Liver (tissue), 3 donors: ENCODE data around the gene PDZRN4.

Experiments used
- ATF3 ChIP-seq: IDR thresholded peaks from 2 replicates; pipeline ENCODE4 v1.6.1; 2016; ENCODE audit warnings: antibody characterized with exemption
- EGR1 ChIP-seq, 2 donors: IDR thresholded peaks; 2 replicates each; pipeline ENCODE4 v1.6.1; 2016 to 2018; ENCODE audit warnings: antibody characterized with exemption in 2 of 2, low read depth in 2 of 2
- GABPA ChIP-seq, 2 donors: IDR thresholded peaks in 1 of 2; conservative IDR thresholded peaks in 1 of 2; 2 replicates each; pipeline ENCODE4 v1.6.1; 2016; ENCODE audit warnings: antibody characterized with exemption in 2 of 2, mild to moderate bottlenecking in 1 of 2, moderate library complexity in 1 of 2
- HNF4A ChIP-seq, 2 donors: conservative IDR thresholded peaks; 2 replicates each; pipeline ENCODE4 v1.6.1; 2016; ENCODE audit warnings: antibody characterized with exemption in 2 of 2, mild to moderate bottlenecking in 2 of 2
- RAD21 ChIP-seq, 2 donors: IDR thresholded peaks; 2 replicates each; pipeline ENCODE4 v1.6.1; 2016; ENCODE audit warnings: antibody characterized with exemption in 2 of 2, mild to moderate bottlenecking in 2 of 2
- REST ChIP-seq: IDR thresholded peaks from 2 replicates; pipeline ENCODE4 v1.6.1; 2016; ENCODE audit warnings: antibody characterized with exemption, mild to moderate bottlenecking
- RXRA ChIP-seq, 2 donors: IDR thresholded peaks; 2 replicates each; pipeline ENCODE4 v1.6.1; 2017 to 2018; ENCODE audit warnings: antibody characterized with exemption in 2 of 2, mild to moderate bottlenecking in 1 of 2
- SP1 ChIP-seq: IDR thresholded peaks from 2 replicates; pipeline ENCODE4 v1.6.1; 2018; ENCODE audit warnings: antibody characterized with exemption, mild to moderate bottlenecking
- TAF1 ChIP-seq: conservative IDR thresholded peaks from 2 replicates; pipeline ENCODE4 v1.6.1; 2016; ENCODE audit warnings: antibody characterized with exemption, mild to moderate bottlenecking
- YY1 ChIP-seq: IDR thresholded peaks from 2 replicates; pipeline ENCODE4 v1.6.1; 2016; ENCODE audit warnings: antibody characterized with exemption, mild to moderate bottlenecking
- TF ChIP-seq, protein P1 (sequence below): fragments of 150-350 bp; IDR thresholded peaks from 2 replicates; pipeline ENCODE4 v1.5.1; 2017; ENCODE audit warnings: improper control_type of control experiment, low read depth, low read length; ENCODE audit not compliant: missing input control
- TF ChIP-seq, protein P2 (sequence below): IDR thresholded peaks from 2 replicates; pipeline ENCODE4 v1.6.1; 2016; ENCODE audit warnings: antibody characterized with exemption
- TF ChIP-seq, protein P3 (sequence below): IDR thresholded peaks from 2 replicates; pipeline ENCODE4 v1.6.1; 2016; ENCODE audit warnings: antibody characterized with exemption
- donor health status: healthy.
- donor health status: healthy.

- TF ChIP-seq, protein P1, sequence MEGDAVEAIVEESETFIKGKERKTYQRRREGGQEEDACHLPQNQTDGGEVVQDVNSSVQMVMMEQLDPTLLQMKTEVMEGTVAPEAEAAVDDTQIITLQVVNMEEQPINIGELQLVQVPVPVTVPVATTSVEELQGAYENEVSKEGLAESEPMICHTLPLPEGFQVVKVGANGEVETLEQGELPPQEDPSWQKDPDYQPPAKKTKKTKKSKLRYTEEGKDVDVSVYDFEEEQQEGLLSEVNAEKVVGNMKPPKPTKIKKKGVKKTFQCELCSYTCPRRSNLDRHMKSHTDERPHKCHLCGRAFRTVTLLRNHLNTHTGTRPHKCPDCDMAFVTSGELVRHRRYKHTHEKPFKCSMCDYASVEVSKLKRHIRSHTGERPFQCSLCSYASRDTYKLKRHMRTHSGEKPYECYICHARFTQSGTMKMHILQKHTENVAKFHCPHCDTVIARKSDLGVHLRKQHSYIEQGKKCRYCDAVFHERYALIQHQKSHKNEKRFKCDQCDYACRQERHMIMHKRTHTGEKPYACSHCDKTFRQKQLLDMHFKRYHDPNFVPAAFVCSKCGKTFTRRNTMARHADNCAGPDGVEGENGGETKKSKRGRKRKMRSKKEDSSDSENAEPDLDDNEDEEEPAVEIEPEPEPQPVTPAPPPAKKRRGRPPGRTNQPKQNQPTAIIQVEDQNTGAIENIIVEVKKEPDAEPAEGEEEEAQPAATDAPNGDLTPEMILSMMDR = no peak
- TF ChIP-seq RXRA (IDR thresholded peaks at IDR 0.05) = no peak
- TF ChIP-seq TAF1 = no peak
- TF ChIP-seq EGR1 (IDR thresholded peaks at IDR 0.05; ENCODE audit: low read depth in 2 of 2) = no peak
- TF ChIP-seq REST = no peak
- no peak for TF ChIP-seq RAD21 (IDR thresholded peaks at IDR 0.05)
- no peak for TF ChIP-seq ATF3
- TF ChIP-seq, protein P2, sequence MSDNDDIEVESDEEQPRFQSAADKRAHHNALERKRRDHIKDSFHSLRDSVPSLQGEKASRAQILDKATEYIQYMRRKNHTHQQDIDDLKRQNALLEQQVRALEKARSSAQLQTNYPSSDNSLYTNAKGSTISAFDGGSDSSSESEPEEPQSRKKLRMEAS = no peak
- TF ChIP-seq GABPA (IDR thresholded peaks at IDR 0.05 in 1 of 2, conservative IDR thresholded peaks at IDR 0.05 in 1 of 2) = no peak
- TF ChIP-seq YY1 = no peak
- no peak for TF ChIP-seq SP1
- TF ChIP-seq HNF4A (conservative IDR thresholded peaks at IDR 0.05) = no peak
- TF ChIP-seq, protein P3, sequence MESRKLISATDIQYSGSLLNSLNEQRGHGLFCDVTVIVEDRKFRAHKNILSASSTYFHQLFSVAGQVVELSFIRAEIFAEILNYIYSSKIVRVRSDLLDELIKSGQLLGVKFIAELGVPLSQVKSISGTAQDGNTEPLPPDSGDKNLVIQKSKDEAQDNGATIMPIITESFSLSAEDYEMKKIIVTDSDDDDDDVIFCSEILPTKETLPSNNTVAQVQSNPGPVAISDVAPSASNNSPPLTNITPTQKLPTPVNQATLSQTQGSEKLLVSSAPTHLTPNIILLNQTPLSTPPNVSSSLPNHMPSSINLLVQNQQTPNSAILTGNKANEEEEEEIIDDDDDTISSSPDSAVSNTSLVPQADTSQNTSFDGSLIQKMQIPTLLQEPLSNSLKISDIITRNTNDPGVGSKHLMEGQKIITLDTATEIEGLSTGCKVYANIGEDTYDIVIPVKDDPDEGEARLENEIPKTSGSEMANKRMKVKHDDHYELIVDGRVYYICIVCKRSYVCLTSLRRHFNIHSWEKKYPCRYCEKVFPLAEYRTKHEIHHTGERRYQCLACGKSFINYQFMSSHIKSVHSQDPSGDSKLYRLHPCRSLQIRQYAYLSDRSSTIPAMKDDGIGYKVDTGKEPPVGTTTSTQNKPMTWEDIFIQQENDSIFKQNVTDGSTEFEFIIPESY = no peak
These were observed 271.2 kb downstream of the PDZRN4 start for GRCh38 chr12:41459111-41459905.
